Measurements from ENCODE around the gene EHMT1.
A peak's percentile ranks its signal among the peaks of the same experiment; 100 is the strongest.
"Not testable (repeated sequence)": the region's sequence is repeated elsewhere in the genome, so short reads cannot be mapped to it uniquely, and the experiment has no call there.

The EHMT1 gene

DNA sequence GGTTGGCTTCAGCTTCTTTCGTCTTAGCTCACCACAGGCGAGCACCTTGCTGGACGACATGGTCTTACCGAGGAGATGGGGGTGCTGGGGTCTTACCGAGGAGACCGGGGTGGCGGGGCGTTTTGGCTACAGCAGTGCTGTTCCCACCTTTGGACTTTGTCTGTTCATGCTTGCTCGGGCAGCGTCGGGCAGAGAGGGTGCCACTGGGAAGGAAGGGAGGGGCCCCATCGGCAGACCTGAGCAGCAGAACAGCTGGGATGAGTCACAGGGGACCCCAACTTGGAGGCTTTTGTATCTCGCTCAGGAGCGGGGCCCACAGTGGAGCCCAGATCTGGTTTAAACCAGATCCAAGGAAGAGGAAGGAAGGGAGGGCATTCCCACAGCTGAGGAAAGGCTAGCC is 152.8 kb downstream of the EHMT1 start:
- DNase-seq = no peak

DNA sequence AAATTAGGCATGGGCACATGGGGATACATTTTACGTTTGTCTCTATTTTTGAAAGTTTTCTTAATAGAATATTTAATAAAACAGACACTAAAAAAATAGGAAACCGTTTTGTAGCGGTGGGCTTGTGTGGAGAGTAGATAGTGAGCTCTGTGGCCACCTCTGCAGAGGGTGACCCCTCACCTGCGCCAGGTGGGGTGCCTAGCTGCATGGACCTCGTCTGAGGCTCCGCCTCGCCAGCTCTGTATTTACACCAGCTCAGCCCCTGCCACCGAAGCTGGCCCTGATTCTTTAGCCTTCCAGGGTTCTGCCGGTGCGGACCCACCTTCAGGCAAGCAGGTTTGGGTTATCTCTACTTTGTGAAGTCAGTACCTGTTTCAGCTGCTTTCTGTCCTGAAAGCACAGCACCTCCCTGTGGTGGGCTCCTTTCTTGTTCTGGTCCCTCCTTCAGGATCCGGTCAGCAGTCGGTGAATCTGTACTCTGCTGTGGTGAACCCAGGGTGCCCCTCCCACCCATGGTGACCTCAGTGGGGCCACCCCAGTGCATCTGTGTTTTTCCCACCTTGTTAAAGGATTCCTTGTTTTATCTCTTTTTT is 153.6 kb downstream of the EHMT1 start:
- no peak for DNase-seq

DNA sequence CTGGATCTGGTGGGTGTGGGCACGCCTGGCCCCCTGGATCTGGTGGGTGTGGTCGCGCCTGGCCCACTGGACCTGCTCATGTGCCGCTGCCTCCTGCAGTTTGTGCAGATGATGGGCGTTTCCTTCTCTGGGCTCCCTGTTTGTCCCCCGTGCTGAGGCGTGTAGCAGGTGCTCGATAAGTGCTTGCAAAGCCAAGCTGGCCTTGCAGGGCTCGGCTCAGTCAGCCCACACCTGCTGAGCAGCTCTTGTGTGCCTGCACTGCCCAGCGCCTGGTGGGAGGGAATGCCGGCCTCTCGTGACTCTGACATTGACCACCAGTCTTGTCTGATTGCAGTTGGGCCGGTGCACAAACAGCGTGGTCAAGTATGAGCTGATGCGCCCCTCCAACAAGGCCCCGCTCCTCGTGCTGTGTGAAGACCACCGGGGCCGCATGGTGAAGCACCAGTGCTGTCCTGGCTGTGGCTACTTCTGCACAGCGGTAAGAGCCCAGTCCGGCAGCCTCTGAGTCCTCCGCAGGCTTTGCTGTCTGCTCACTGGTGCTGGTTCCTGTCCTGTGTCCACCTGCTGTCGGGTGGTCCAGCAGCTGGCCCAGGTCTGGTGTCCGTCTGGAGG is 156.1 kb downstream of the EHMT1 start:
- DNase-seq = no peak

DNA sequence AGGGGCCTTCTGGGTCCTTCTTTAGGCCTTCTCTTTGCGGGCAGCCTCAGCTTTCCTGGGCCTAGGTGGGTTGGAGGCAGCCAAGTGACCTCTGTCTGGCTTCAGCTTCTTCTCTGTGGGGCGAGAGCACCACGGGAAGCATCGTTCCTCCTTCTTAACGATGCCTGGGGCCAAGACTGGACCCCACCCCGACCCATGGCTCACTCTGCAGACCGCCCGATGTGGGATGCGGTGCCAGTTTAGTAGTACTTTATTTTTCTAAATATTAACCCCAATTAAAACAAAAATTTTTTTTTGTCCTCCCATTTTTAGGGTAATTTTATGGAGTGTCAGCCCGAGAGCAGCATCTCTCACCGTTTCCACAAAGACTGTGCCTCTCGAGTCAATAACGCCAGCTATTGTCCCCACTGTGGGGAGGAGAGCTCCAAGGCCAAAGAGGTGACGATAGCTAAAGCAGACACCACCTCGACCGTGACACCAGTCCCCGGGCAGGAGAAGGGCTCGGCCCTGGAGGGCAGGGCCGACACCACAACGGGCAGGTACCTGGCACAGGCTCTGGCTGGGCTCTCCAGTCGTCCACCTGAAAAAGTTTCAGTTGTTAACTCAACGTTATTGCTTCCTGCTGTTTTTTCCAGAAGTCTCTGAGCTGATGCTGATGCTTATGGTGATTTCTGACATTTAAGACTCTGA is 157.6 kb downstream of the EHMT1 start:
- DNase-seq = no peak

DNA sequence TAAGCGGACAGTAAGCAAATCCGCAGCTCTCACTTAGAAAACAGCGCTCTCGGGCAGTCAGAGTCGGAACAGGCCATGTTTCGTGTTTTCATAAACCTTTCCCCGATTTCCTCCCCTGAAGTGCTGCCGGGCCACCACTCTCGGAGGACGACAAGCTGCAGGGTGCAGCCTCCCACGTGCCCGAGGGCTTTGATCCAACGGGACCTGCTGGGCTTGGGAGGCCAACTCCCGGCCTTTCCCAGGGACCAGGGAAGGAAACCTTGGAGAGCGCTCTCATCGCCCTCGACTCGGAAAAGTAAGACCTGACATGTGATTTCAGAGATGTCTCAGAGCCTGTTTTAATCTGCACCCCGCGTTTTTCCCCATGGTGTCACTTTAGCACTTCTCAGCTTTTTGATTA is 159.0 kb downstream of the EHMT1 start:
- DNase-seq = no peak

DNA sequence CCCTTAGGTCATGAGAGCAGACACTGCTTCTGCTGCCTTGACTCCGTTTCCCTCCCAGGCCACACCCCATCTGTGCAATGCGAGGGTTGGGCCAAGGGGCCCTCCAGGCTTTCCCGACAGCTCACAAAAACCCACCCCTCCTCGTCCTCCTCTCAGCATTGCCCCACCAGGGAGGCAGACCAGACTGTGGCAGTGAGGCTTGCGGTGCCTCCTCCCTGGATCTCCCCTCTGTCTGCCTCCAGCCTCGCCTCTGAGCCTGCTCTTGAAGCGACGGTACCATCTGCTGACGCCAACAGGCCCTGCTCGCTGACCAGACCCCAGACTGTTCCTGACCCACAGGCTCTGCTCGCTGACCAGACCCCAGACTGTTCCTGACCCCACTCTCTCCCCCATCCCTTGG is 159.5 kb downstream of the EHMT1 start:
- DNase-seq = no peak

DNA sequence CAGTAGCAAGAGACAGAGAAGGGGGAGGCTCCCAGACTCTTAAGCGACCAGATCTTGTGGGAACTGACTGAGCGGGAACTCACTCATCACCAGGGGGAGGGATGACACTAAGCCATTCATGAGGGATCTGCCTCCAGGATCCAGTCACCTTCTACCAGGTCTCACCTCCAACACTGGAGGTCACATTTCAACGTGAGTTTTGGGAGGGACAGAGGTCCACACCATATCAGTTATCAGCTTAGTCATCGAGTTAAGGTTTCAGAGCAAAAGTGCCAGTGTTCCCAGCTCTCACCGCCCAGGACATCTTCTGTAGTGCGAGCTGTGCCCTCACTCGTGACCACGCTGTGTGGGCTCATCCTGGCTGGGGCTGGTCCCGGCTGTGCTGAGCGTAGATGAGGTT is 160.1 kb downstream of the EHMT1 start:
- DNase-seq = no peak

DNA sequence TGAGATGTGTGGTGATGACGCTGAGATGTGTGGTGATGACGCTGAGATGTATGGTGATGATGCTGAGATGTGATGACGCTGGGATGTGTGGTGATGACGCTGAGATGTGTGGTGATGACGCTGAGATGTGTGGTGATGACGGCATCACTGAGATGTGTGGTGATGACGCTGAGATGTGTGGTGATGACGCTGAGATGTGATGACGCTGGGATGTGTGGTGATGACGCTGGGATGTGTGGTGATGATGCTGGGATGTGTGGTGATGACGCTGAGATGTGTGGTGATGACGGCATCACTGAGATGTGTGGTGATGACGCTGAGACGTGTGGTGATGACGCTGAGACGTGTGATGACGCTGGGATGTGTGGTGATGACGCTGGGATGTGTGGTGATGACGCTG is 161.2 kb downstream of the EHMT1 start:
- not testable (repeated sequence) for DNase-seq

DNA sequence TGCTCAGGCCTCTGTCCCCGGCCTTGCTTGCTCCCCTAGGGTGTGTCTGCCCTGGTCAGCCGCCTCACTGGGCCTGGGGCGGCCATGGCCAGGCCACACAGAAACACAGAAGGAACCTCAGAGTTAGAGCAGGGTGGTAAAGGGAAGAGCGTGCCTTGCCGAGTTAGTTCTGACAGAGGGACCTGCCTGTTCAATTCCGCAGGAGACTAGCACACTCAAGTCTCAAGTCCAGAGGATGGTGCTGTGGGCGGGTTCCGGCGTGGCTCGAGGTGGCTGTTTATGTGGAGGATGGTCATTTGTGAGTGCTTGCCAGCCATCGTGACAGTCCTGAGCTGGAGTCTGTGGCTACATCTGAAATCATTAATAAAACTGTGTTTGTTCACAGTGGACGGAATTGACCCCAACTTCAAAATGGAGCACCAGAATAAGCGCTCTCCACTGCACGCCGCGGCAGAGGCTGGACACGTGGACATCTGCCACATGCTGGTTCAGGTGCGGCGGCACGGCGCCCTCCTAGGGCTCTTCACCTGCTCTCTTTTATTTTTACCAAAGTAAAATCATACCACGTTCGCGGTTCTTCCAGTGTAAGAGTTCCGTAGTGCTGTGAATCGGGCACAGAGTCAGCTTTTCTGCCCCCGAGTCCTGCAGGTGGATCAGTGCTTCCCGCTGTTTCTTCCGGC is 163.2 kb downstream of the EHMT1 start:
- DNase-seq = no peak

DNA sequence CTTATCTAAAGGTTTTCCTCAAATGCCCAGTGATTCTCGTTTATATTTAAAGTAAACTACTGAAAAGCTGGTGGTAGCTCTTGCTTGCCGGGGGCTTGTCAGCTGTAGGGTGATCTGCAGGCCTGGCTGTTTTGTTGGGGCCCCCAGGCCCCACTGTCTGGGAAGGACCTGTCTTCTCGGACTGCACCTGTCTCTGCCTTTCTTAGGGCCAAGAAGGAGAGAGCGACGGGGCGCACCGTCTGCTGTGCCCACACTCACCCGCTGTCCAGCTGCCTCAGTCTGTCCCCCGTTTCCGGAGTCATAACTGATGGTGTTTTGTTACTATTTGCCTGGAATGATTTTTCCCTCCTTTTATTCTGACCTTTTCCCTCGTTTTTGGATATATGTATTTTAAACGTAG is 164.7 kb downstream of the EHMT1 start:
- DNase-seq = no peak

DNA sequence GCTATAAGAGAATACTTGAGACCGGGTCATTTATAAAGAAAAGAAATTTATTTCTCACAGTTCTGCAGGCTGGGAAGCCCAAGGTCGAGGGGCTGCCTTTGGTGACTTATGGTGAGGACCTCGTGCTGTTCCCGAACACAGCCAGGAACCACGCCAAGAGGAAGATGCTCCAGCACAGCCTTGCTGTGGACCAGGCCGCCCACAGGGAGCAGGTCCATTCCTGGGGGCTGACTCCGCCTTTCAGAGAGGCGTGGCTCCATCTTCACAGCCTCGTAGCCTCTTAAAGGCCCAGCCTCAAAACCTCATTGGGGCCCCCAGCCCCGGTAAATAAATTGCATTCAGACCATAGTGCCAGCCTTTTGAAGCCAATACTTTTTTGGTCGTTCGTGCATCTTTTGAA is 165.2 kb downstream of the EHMT1 start:
- no peak for DNase-seq

DNA sequence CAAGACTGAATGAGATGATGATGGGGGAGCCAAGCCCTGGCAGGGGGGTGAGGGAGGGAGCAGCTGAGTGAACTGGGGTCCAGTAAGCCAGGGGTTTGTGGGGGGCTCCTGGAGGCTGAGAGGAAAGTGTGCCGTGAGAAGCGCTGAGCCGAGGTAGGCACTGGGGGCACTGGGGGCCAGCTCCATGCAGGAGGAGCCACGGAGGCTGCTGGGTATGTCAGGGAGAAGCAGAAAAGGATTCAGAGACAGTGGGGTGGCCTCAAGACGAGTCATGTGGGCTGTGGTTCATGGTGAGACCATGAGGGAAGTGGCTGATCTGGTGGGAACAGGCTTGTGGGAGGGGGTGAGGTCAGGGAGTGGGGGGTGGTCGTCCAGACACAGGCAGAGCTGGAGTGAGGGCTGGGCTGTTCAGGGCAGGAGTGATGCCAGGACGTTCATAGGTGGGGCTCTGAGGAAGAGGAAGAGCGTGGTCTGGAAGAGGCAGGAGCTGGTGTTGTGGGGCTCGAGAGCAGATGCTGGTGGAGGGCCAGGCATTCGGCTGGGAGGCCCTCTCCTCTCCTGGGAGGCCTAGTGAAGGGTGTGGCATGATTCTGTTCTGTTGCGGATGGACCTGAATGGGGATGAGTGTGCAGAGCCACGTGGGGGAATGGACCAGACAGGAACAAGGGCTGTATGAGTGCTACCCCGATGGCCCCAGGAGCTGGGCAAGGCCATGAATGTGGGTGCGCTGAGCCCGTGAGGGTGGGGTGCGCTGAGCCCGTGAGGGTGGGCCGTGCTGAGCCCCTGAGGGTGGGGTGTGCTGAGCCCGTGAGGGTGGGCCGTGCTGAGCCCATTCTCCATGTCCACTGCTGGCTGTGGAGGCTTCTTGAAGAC is 166.1 kb downstream of the EHMT1 start:
- DNase-seq = no peak

DNA sequence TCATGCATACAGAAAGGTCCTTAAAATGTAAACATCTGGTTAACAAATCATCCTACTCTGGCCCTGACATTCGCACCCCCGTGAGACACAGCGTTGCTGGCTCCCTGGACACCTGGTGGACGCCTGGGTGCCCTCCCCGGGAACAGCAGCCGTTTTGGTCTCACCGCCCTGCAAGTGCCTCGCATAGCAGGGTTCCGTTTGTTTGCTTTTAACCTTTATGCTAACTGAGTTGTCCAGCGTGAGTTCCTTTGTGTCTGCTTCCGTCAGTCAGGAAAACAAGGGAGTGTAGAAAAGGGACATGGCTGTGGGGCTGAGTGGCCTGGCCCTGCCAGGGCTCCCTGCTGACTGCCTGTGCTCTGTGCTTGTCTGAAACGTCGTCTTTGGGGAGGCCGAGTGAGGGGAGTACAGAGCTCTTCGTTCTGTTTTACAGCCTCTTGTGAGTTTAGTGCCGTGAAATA is 166.9 kb downstream of the EHMT1 start:
- DNase-seq = no peak

DNA sequence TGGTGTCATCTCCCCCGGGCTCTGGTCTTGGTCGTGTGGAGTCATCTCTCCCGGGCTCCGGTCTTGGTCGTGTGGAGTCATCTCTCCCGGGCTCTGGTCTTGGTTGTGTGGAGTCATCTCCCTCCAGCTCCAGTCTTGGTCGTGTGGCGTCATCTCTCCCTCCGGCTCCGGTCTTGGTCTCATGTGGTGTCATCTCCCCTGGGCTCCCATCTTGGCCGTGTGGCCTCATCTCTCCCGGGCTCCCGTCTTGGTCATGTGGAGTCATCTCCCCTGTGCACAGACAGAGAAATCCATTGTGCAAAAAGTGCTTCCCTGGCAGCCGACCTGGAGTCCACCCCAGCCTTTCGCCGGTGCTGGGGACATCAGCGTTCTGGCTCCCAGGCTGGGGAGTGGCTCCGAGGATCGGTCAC is 167.7 kb downstream of the EHMT1 start:
- peak; percentile 68 for DNase-seq

DNA sequence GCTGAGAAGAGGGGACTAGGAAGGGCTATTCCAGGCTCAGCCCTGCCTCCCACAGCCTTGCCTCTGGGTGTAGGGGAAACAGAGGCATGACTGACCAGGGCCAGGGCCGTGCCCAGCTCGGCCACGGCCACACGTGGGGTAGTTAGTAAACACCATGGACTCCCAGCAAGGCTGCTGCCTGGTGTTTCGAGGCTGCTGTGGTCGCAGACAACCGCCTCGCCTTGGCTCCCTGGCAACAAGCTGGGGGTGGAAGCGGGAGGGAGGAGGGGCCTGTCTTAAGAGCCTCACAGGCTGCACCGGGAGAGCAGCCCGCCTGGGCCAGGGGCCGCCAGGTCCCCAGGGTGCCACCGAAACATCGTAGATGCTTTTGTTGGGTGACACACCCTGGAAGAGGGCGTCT is 168.6 kb downstream of the EHMT1 start:
- no peak for DNase-seq

DNA sequence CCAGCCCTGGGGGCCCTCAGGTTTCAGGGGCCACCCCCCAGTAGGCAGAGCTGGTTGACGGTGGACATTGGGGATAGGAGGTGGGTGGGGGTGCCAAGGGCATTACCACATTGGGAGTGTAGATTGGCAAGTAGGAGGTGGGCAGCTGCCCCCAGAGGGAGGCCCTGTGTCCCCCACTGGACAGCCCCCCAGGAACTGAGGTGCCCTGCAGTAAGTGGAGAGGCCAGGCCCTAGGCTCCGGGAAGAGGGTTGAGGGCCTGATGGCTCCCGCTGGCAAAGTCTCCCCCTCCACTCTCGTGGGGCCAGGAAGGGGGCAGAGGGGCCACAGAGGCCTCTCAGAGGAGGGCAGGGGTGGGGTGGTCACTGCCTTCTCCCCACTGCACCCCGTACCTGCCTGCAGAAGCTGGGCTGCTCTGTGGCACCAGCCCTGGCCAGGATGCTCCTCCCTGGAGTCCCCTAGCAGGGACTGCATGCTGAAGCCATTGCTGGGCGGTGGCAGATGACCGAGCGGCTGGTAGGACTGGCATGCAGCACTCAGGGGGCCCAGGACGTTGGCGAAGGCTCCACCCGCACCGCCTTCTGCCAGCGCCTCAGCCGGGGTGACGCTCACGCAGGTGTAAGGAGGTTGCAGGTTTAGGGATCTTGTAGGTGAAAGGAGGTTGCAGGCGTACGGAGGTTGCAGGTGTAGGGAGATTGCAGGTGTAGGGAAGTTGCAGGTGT is 169.1 kb downstream of the EHMT1 start:
- no peak for DNase-seq

DNA sequence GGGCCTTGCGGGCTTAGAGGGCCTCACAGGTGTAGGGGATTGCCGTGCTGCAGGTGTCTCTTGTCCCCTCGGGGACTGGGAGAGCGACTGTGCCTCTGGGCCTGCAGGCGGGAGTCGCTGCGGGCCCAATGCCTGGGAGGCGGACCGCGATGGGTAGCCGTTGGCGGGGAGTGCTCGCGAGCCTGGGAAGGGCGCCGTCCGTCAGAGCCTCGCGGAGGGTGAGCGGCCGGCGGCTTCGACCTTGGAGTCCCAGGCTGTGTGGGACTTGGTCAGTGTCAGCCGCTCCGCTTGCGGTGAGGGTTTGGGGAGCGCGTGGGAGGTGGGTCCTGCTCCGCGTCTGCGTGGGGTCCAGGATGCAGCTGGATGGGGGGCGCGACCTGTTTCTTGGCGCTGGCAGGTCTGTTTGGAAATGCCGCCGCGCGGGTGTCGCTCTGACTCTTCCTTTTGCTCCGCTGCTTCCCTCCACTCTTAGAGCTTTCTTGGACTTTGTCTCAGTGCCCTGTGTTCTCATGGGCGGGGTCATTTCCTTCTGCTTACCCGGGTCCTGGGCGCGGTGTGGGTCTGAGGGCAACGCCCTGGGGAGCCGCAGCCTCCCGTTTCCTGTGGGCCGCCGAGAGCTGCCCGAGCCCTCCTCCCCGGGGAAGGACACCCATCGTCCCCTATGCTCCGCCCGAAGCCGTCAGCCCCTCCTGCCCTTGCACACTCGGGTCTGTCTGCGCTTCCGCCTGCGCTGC is 169.9 kb downstream of the EHMT1 start:
- DNase-seq = no peak

DNA sequence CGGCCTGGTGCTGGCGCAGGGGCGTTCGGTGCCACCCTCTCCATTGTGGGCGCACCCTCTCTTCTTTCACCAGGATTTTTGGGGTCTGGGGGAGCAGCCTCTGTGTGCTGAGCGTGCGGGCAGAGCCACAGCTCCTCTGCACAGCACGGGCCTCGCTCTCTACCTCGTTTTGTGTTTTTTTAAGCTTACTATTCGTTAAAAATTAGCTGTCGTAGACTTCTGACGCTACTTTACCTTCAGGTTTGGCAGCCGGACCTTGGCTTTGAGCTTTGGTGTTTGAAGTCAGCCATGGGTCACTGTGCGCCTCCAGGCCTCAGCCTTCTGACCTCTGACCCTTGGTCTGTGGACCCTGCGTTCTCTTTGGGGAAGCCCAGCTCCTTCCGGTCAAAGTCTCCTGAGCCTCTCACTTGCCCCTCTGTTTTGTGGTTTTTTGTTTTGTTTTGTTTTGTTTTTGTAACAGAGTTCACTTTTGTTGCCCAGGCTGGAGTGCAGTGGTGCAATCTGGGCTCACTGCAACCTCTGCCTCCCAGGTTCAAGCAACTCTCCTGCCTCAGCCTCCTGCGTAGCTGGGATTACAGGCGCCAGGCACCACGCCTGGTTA is 170.6 kb downstream of the EHMT1 start:
- DNase-seq = no peak

DNA sequence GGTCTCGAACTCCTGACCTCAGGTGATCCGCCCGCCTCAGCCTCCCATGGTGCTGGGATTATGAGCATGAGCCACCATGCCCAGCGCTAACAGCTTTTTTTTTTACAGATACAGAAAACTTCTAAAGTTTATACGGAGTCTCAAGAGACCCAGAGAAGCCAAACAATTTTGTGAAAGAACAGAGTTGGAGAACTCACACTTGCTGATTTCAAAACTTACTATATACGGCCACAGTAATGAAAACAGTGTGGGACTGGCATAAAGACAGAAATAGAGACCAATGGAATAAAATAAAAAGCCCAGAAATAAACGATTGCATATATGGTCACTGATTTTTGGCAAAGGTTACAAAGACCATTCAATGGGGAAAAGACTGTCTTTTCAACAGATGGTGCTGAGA is 173.1 kb downstream of the EHMT1 start:
- DNase-seq = no peak

DNA sequence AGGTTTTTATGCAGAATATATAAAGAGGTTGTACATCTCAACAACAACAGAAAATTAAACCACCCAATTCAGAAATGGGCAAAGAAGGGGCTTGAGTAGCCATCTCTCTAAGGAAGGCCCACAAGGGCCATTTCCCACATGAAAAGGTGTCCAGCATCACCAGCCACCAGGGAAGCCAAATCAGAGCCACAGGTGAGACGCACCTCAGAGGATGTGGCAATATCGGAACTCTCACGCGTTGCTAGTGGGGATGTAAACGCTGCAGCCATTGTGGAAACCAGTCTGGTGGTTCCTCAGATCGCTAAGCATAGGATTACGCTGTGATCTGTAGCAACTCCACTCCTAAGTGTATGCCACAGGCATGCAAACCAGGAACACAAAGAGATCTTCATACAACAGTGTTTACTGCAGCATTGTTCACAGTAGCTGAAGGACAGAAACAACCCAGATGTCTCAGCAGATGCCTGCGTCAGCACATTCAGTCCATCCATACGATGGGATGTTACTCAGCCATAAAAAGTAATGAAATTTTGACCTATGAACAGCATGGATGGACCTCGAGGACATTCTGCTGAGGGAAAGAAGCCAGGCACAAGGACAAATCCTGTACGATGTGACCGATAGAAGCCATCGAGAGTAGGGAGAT is 174.5 kb downstream of the EHMT1 start:
- no peak for DNase-seq
